Measurements from ENCODE around the gene ZCCHC14.
A peak's percentile ranks its signal among the peaks of the same experiment; 100 is the strongest.
"Not testable (repeated sequence)": the region's sequence is repeated elsewhere in the genome, so short reads cannot be mapped to it uniquely, and the experiment has no call there.

ZCCHC14 gene

DNA sequence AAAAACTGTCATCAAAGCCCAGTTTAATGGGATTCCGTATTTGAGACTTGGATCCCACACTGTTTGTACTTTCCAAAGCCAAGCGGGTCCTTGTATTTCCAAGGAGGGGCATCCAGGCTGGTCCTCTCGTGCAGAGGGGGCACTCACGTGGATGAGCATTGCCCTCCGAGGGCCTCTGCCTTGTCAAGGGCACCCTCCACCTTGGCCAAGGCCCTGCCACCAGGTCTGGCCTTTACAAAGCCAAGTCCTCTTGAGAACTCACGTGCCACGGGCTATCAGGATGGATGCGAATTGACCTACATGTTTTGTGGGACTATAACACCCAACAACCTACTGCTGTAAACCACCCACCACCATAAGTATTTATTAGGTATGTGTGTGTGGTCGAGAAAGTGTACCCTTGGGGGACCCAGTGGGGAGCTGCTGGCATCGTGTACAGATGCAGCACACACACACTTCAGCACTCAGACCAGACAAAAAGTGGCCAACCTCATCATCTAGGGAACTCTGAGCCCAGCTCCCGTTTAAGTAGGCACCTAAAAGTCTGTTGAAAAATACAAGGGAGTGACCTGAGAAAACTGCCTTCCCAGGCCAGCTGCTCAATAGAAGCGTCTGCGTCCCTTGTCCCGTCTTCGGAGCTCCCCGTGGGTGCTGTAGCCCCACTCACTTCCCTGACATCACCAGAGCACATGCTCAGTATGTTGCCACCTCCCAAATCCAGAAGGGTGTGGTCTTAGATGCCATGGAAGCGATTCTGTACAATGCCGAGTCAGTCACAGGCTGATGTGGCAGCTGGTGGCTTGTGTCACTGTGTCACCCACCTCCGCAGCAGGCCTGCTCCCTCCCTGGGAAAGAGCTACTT is 87.8 kb downstream of the ZCCHC14 start:
- no peak for DNase-seq

GRCh38 chr16:87395181-87395842 is 97.5 kb downstream of the ZCCHC14 start:
- no peak for DNase-seq

DNA sequence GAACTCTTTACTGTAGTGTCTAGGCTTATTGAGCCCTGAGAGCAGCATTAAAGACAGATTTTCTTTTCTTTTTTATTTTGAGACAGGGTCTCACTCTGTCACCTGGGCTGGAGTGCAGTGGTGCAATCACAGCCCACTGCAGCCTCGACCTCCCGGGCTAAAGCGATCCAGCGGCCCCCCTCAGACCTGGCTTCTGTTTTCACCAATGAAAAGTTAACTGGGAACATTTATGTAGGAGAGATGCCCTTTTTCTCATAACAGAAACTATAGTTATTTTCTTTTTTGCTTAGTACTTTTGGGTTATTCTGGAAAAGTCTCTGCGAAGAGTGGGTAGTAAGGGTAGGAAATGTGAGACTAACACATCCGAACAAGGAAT is 99.2 kb downstream of the ZCCHC14 start:
- no peak for DNase-seq

DNA sequence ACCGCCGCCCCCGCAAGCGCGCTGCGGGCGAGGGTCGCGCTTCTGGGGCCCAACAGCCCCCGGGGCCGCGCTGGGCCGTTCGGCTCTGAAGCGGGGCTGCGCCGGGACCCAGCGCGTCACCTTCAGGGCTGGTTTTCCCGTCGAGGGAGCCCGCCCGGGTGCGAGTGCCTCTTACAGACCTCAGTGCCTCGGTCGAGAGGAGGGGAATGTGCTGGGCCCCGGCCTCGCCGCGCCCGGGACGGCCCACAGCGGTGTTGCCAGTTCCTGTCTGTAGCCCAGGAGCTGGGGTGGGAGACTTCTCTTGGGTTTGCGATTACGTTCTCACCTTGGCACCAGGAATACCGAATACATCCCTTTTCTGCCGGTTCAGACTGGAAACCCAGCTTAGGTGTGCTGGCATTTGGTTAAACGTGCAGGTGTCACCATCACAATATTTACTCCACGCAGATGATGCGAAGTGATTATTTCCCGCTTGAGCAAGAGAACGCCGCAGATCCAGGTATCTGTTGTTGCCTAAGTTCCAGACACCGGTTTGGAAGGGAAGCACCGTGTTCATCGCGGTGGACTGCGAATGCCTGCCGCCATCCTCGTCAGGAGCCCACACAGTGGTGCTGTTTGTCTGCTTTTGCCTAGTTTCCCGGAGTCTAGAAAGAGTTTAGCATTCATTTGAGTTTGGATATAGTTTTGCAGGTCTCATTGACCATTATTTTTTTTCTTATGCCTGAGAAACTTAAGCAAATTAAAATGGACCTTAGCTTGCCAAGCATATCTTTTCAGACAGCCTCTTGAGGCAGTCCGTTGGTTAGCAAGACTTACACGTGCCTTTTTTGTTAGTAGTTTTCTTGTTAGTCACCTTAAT is 99.8 kb downstream of the ZCCHC14 start:
- no peak for DNase-seq

DNA sequence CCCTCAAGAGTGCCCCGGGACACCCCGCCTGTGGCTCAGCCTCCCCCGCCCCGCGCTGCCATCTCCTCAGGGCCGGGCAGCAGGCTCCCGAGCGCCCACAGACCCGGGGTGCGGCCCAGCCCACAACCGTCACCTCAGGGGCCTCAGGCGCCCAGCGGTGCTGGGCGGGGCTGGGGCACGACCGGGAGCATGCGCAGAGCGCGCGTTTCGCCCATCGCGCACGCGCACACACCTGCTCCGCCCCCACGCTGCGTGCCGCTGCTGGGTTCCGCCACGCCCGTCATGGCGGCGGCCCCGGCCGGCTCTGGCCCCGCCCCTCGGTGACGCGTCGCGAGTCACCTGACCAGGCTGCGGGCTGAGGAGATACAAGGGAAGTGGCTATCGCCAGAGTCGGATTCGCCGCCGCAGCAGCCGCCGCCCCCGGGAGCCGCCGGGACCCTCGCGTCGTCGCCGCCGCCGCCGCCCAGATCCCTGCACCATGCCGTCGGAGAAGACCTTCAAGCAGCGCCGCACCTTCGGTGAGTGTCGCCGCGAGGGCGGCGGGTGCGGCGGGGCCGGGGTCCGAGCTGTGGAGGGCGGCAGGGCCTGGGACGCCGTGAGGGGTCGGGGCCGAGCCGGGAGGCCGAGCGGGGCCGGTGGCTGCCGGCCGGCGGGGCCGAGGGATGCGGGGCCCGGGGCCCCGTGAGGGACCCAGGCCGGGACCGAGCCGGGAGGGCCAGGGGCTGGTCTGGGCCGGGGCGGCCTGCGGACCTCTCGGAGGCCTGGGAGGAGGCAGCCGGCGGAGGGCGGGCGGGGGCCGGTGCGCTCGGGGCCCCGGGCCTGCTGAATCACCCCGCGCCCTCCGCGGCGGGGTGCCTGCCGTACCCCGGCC is 100.6 kb downstream of the ZCCHC14 start, which contains the start of gene MAP1LC3B:
MAP1LC3B (plus strand) TSS at position 387 of the 871 bp plus-strand sequence; CDS start at position 479, 92 bp downstream.
- DNase-seq, result peak; percentile 96

- DNase-seq, result no peak
Observed at GRCh38 chr16:87391324-87391949, 101.4 kb downstream of the ZCCHC14 start.

DNA sequence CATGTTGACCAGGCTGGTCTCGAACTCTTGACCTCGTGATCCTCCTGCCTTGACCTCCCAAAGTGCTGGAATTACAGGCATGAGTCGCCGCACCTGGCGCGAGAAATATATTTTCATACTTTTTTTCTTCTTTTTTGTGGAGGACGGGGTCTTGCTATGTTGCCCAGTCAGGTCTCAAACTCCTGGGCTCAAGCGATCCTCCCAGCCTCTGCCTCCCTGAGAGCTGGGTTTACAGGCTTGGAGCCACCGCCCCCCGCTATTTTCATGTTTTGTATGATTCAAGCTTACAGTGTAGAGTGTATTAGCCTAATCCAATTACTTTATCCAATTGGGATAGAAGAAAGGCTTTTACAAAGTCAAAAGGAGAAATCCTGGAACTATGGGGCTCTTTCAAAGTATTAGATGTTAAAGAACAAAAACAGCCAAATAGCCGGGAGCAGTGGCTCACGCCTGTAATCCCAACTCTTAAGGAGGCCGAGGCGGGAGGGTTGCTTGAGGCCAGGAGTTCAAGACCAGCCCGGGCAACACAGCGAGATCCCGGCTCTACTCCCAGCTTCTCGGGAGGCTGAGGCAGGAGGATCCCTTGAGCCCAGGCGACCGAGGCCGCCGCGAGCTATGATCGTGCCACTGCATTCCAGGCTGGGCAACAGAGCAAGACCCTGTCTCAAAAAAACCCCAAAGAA is 102.0 kb downstream of the ZCCHC14 start:
- DNase-seq, result no peak

DNA sequence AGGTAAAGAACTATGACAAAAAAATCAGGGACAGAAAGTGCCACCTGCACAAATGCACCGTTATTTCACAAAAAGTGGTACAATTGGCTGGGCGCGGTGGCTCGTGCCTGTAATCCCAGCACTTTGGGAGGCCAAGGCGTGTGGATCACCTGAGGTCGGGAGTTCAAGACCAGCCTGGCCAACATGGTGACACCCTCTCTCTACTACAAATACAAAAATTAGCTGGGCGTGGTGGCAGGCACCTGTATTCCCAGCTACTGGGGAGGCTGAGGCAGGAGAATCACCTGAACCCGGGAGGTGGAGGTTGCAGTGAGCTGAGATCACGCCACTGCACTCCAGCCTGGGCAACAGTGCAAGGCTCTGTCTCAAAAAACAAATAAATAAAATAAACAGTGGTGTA is 102.9 kb downstream of the ZCCHC14 start:
- DNase-seq, result not testable (repeated sequence)

DNA sequence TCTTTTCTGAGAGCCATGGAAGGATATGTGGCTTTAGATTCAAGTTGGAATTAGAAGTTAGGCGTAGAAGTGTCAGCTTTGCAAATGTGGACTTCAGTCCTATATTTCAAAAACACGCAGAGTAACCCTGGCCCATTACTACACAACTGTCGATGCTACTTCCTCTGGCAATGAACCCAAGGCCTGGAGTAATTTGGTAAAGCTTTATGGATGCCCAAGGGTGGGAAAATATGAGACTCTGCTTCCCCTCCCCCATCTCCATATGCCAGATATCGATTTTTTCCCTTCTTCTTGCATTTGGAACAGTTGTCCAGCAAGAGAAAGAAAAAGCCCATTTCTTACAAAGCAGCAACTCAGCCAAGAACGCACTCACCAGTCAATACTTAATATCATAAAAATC is 103.6 kb downstream of the ZCCHC14 start:
- DNase-seq, result no peak

DNA sequence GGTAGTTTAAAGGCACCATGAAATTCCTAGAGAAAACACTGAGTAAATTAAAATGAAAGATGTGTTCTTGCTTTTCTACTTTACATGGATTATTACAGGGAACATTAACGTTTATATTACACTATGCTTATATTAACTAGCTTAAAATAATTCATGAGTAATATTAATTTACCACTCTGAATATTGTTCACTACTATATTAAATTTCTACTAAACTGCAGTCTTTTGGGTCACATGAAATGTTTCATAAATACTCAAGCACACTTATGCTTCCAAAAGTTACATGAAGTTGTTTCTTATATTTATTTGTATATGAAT is 104.0 kb downstream of the ZCCHC14 start:
- DNase-seq, result no peak

- DNase-seq, result no peak
Observed at GRCh38 chr16:87387942-87388817, 104.6 kb downstream of the ZCCHC14 start.

GRCh38 chr16:87384875-87385167 is 108.0 kb downstream of the ZCCHC14 start:
- not testable (repeated sequence) for DNase-seq

- no peak for DNase-seq
Observed at GRCh38 chr16:87384162-87384874, 108.5 kb downstream of the ZCCHC14 start.

GRCh38 chr16:87383505-87384161 is 109.2 kb downstream of the ZCCHC14 start, which contains the start of gene FBXO31:
Gene FBXO31, minus strand, starts transcription at chr16:87383776. Its CDS starts 32 bp downstream, at chr16:87383744.
- no peak for DNase-seq

- DNase-seq, result no peak
Observed at GRCh38 chr16:87382023-87382785, 110.6 kb downstream of the ZCCHC14 start.

GRCh38 chr16:87380881-87381280 is 111.9 kb downstream of the ZCCHC14 start:
- no peak for DNase-seq

GRCh38 chr16:87380403-87380802 is 112.4 kb downstream of the ZCCHC14 start:
- DNase-seq, result no peak

GRCh38 chr16:87379312-87379752 is 113.5 kb downstream of the ZCCHC14 start:
- not testable (repeated sequence) for DNase-seq

Measured in cortex of kidney (tissue), 1 donor.